ENCODE measurements around the gene NRTN. TPM values are rescaled to one million over a fixed set of nuclear protein-coding genes. Genes with fewer than 3 reads are reported as not detected.
A peak's percentile ranks its signal among the peaks of the same experiment; 100 is the strongest.

The NRTN gene
- total and polyA plus RNA-seq, 2 of the 13 experiments (the other 11 are each of a cell fraction or from before 2014, with no cell fraction given): 4.1 to 5.3 TPM

GRCh38 chr19:5826531-5827341, 21.9 kb downstream of the NRTN start (continued):
- TF ChIP-seq, protein P1, sequence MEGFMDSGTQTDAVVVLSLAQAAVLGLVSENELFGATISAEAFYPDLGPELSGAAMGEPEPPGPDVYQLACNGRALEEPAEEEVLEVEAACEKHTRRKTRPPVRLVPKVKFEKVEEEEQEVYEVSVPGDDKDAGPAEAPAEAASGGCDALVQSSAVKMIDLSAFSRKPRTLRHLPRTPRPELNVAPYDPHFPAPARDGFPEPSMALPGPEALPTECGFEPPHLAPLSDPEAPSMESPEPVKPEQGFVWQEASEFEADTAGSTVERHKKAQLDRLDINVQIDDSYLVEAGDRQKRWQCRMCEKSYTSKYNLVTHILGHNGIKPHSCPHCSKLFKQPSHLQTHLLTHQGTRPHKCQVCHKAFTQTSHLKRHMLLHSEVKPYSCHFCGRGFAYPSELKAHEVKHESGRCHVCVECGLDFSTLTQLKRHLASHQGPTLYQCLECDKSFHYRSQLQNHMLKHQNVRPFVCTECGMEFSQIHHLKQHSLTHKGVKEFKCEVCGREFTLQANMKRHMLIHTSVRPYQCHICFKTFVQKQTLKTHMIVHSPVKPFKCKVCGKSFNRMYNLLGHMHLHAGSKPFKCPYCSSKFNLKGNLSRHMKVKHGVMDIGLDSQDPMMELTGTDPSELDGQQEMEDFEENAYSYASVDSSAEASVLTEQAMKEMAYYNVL (CRISPR knock-in tag; IDR thresholded peaks at IDR 0.05; ENCODE audit: borderline replicate concordance): no peak
- no peak for TF ChIP-seq ZNF343 (CRISPR knock-in tag; IDR thresholded peaks at IDR 0.05)
- TF ChIP-seq SRSF4 (IDR thresholded peaks at IDR 0.05; ENCODE audit: low read depth, low read length, poor library complexity, severe bottlenecking): no peak
- TF ChIP-seq PREB (CRISPR knock-in tag; IDR thresholded peaks at IDR 0.05): no peak
- peak; percentile 28; the same call in 1 of the 2 replicates for TF ChIP-seq ZNF780A (CRISPR knock-in tag; IDR thresholded peaks at IDR 0.05)
- no peak for TF ChIP-seq SP4 (CRISPR knock-in tag; IDR thresholded peaks at IDR 0.05)
- TF ChIP-seq, protein P2, sequence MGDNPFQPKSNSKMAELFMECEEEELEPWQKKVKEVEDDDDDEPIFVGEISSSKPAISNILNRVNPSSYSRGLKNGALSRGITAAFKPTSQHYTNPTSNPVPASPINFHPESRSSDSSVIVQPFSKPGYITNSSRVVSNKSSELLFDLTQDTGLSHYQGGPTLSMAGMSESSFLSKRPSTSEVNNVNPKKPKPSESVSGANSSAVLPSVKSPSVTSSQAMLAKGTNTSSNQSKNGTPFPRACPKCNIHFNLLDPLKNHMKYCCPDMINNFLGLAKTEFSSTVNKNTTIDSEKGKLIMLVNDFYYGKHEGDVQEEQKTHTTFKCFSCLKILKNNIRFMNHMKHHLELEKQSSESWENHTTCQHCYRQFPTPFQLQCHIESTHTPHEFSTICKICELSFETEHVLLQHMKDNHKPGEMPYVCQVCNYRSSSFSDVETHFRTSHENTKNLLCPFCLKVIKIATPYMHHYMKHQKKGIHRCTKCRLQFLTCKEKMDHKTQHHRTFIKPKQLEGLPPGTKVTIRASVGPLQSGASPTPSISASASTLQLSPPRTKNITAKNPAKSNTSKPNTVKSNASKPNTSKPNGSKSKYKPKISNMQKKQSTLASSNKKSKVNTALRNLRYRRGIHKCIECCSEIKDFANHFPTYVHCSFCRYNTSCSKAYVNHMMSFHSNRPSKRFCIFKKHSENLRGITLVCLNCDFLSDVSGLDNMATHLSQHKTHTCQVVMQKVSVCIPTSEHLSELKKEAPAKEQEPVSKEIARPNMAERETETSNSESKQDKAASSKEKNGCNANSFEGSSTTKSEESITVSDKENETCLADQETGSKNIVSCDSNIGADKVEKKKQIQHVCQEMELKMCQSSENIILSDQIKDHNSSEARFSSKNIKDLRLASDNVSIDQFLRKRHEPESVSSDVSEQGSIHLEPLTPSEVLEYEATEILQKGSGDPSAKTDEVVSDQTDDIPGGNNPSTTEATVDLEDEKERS (CRISPR knock-in tag; IDR thresholded peaks at IDR 0.05): peak; percentile 60; the same call in 1 of the 2 replicates
- TF ChIP-seq ZNF570 (CRISPR knock-in tag; IDR thresholded peaks at IDR 0.05; ENCODE audit: borderline replicate concordance): no peak
- peak; percentile 40; the same call in 1 of the 2 replicates for TF ChIP-seq ATF7-NPFF (CRISPR knock-in tag; IDR thresholded peaks at IDR 0.05; ENCODE audit: low read depth)
- TF ChIP-seq, protein P3, sequence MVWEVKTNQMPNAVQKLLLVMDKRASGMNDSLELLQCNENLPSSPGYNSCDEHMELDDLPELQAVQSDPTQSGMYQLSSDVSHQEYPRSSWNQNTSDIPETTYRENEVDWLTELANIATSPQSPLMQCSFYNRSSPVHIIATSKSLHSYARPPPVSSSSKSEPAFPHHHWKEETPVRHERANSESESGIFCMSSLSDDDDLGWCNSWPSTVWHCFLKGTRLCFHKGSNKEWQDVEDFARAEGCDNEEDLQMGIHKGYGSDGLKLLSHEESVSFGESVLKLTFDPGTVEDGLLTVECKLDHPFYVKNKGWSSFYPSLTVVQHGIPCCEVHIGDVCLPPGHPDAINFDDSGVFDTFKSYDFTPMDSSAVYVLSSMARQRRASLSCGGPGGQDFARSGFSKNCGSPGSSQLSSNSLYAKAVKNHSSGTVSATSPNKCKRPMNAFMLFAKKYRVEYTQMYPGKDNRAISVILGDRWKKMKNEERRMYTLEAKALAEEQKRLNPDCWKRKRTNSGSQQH (CRISPR knock-in tag; IDR thresholded peaks at IDR 0.05; ENCODE audit: low read depth): peak; percentile 35; the same call in 1 of the 2 replicates
- TF ChIP-seq TBL1XR1 (IDR thresholded peaks at IDR 0.05; ENCODE audit: borderline replicate concordance, low read length, partially characterized antibody): no peak
- TF ChIP-seq ZBTB3 (CRISPR knock-in tag; IDR thresholded peaks at IDR 0.05; ENCODE audit: borderline replicate concordance, low read depth): no peak
- no peak for TF ChIP-seq CHD2 (IDR thresholded peaks at IDR 0.05; ENCODE audit: low read depth, low read length)
- TF ChIP-seq ZNF333 (CRISPR knock-in tag; IDR thresholded peaks at IDR 0.05; ENCODE audit: borderline replicate concordance): no peak
- TF ChIP-seq JARID2 (CRISPR knock-in tag; IDR thresholded peaks at IDR 0.05; ENCODE audit: insufficient replicate concordance): no peak
- TF ChIP-seq SMAD1 (CRISPR knock-in tag; IDR thresholded peaks at IDR 0.05; ENCODE audit: borderline replicate concordance, low read depth): no peak
- TF ChIP-seq ZSCAN31 (CRISPR knock-in tag; IDR thresholded peaks at IDR 0.05; ENCODE audit: low read depth): 0 out of 2 replicates have a peak, but pooled peaks have one; percentile 51
- TF ChIP-seq, protein P4, sequence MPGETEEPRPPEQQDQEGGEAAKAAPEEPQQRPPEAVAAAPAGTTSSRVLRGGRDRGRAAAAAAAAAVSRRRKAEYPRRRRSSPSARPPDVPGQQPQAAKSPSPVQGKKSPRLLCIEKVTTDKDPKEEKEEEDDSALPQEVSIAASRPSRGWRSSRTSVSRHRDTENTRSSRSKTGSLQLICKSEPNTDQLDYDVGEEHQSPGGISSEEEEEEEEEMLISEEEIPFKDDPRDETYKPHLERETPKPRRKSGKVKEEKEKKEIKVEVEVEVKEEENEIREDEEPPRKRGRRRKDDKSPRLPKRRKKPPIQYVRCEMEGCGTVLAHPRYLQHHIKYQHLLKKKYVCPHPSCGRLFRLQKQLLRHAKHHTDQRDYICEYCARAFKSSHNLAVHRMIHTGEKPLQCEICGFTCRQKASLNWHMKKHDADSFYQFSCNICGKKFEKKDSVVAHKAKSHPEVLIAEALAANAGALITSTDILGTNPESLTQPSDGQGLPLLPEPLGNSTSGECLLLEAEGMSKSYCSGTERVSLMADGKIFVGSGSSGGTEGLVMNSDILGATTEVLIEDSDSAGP (CRISPR knock-in tag; IDR thresholded peaks at IDR 0.05; ENCODE audit: borderline replicate concordance): peak; percentile 66; the same call in 1 of the 2 replicates
